ENCODE measurements around the gene GYG2. TPM values are rescaled to one million over a fixed set of nuclear protein-coding genes. Genes with fewer than 3 reads are reported as not detected.

The GYG2 gene
- total and polyA plus RNA-seq, 2 of the 8 experiments (the other 6 are each of a cell fraction or from before 2014, with no cell fraction given) = 52.8 to 65.3 TPM

GRCh38 chrX:2789569-2789968 lies 39.2 kb upstream of the GYG2 start (continued):
- TF ChIP-seq CHD7 (IDR thresholded peaks at IDR 0.05; ENCODE audit: insufficient replicate concordance, low read length) (no peak), RXRA (IDR thresholded peaks at IDR 0.05; ENCODE audit: insufficient read depth, low read depth, low read length) (no peak), CREB1 (IDR thresholded peaks at IDR 0.05) (no peak), USF2 (IDR thresholded peaks at IDR 0.05; ENCODE audit: low read length) (no peak), CHD2 (IDR thresholded peaks at IDR 0.05; ENCODE audit: low read length) (no peak), SUZ12 (IDR thresholded peaks at IDR 0.05; ENCODE audit: low read length) (no peak), KDM1A (IDR thresholded peaks at IDR 0.05; ENCODE audit: borderline replicate concordance, low read length) (no peak)
